ENCODE measurements around the gene RPH3AL.

The RPH3AL gene

DNA sequence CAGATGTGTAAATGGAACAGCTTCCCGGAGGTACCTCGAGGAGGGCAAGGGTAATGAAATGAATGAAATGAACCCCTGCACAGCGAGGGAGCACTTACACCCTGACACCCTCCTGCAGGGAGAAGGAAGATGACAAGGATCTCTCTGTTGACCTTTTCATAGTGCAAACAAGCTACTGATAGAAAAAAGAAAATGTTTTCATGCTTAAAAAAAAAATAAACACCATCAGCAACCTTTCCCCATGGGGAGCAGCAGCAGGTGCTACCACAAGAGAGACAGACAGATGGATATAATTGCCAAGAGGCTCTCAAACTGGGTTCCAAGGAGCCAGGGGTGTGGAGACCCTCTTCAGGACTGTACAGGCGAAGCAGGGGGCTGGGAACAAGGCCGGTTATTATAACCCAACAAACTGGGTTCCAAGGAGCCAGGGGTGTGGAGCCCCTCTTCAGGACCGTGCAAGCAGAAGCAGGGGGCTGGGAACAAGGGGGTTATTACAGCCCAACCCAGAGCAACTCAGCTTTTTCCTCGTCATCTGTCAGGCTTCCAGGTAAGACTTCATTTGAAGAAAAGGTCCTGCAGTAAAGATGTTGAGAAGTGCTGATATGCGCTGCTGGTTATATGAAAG, 718 bp upstream of the RPH3AL start:
- no peak for DNase-seq (ENCODE audit: low spot score)
- TF ChIP-seq, protein P1, sequence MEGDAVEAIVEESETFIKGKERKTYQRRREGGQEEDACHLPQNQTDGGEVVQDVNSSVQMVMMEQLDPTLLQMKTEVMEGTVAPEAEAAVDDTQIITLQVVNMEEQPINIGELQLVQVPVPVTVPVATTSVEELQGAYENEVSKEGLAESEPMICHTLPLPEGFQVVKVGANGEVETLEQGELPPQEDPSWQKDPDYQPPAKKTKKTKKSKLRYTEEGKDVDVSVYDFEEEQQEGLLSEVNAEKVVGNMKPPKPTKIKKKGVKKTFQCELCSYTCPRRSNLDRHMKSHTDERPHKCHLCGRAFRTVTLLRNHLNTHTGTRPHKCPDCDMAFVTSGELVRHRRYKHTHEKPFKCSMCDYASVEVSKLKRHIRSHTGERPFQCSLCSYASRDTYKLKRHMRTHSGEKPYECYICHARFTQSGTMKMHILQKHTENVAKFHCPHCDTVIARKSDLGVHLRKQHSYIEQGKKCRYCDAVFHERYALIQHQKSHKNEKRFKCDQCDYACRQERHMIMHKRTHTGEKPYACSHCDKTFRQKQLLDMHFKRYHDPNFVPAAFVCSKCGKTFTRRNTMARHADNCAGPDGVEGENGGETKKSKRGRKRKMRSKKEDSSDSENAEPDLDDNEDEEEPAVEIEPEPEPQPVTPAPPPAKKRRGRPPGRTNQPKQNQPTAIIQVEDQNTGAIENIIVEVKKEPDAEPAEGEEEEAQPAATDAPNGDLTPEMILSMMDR (IDR thresholded peaks at IDR 0.05; ENCODE audit: extremely low read depth, insufficient read depth, missing control alignments): no peak
- in situ Hi-C loops (cut with MboI; ENCODE audit: low pct_unique_long_range_greater_than_20kb, low sequenced_read_pairs, unreplicated experiment): no loop called here

DNA sequence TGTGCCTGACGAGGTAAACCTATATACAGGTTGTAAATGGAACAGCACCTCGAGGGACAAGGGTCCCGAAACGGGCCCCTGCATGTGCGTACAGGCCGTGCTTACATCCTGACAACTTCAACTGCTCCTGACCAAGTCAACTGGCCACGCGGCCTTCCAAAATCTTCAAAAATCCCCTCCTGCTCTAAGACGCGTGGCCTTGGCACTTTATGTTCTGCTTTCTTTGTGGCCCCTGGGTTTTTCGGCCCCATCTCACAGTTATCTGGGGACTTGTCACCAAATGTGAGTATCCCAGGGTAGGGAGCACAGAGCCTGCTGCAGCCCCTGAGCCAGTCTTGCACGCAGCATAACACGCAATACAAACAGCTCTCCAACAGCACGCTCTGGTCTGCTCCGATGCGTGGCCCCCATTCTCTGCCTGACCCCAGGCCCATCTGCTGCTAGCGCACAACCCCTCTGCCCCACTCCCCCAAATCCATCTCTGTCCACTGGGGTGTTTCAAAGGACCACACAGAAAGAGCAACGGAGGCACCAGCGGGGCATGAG, 659 bp downstream of the RPH3AL start:
- TF ChIP-seq, protein P1 (IDR thresholded peaks at IDR 0.05; ENCODE audit: extremely low read depth, insufficient read depth, missing control alignments): no peak
- in situ Hi-C loops (cut with MboI; ENCODE audit: low pct_unique_long_range_greater_than_20kb, low sequenced_read_pairs, unreplicated experiment): no loop called here
- DNase-seq (ENCODE audit: low spot score): no peak

- in situ Hi-C loops (cut with MboI; ENCODE audit: low pct_unique_long_range_greater_than_20kb, low sequenced_read_pairs, unreplicated experiment): no loop called here
- TF ChIP-seq, protein P1 (IDR thresholded peaks at IDR 0.05; ENCODE audit: extremely low read depth, insufficient read depth, missing control alignments): no peak
- DNase-seq (ENCODE audit: low spot score): no peak
Measured at GRCh38 chr17:351449-351738, 1.2 kb downstream of the RPH3AL start.

GRCh38 chr17:350706-351448, 1.7 kb downstream of the RPH3AL start:
- in situ Hi-C loops (cut with MboI; ENCODE audit: low pct_unique_long_range_greater_than_20kb, low sequenced_read_pairs, unreplicated experiment): no loop called here
- TF ChIP-seq, protein P1 (IDR thresholded peaks at IDR 0.05; ENCODE audit: extremely low read depth, insufficient read depth, missing control alignments): no peak
- no peak for DNase-seq (ENCODE audit: low spot score)

DNA sequence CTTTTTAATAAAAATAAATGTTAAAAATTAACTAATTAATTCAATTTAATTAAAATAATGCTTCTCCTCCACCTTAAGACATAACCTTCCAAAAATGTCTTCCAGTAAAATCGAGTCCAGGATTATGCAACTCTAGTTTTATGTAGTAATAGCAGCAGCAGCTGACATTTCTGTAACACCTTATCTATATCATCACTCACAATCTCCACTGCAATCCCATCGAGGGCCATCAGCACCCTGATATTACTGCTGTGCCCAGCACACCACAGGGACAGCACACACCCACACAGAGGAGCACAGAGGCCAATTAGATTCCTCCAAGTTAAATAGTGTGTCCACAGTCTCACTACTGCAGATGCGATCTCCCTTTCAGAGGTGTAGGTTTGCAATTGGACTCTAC, 2.9 kb downstream of the RPH3AL start:
- no peak for DNase-seq (ENCODE audit: low spot score)
- in situ Hi-C loops (cut with MboI; ENCODE audit: low pct_unique_long_range_greater_than_20kb, low sequenced_read_pairs, unreplicated experiment): no loop called here
- TF ChIP-seq, protein P1 (IDR thresholded peaks at IDR 0.05; ENCODE audit: extremely low read depth, insufficient read depth, missing control alignments): no peak

DNA sequence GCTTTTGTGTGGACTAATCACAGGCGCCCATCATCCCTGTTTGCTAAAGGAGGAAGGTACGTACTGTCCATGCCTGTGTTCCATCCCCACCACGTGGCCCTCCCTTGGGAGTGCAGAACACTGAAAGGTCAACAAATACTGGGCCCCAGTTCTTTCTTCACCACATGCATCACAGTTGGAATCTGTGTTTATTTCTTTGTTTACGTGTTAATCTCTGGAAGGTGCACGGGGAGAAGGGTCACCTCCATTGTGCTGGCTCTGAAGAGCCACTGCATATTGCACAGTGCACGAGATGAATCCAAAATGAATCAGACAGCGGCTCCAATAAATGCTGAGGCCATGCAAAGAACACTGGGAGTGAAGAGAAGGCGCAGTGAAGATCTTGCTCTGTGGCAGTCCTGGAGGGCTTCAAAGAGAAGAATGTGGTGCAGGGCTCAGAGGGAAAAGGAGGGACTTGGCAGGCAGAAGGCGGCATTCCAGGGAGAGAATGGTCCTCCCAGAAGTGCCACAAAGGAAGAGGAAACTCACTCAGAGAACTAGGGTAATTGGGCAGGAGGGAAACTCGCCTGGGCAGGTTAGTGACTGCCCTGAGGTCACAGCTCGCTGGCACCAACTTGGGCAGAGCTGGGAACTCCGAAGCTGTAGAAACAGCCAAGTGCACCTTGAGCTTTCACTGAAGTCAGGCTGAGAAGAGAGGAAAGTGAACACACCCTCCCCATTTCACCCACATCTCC, 3.7 kb downstream of the RPH3AL start:
- in situ Hi-C loops (cut with MboI; ENCODE audit: low pct_unique_long_range_greater_than_20kb, low sequenced_read_pairs, unreplicated experiment): no loop called here
- TF ChIP-seq, protein P1 (IDR thresholded peaks at IDR 0.05; ENCODE audit: extremely low read depth, insufficient read depth, missing control alignments): no peak
- no peak for DNase-seq (ENCODE audit: low spot score)

All from GM13977 (cell line).